OCI-LY7 (cell line): Measurements from ENCODE around the gene TMEM89.

ENCODE experiments used
- EZH2phosphoT487 ChIP-seq: fragments of 200-600 bp; sonication (generic); IDR thresholded peaks from 2 replicates; pipeline ENCODE4 v1.6.1; 2018; ENCODE audit warnings: low read depth, borderline replicate concordance, mild to moderate bottlenecking, mixed run types, antibody characterized with exemption, low read length, moderate library complexity, mixed read lengths
- TF ChIP-seq, protein P1 (sequence below): fragments of 200-600 bp; sonication (generic); conservative IDR thresholded peaks from 2 replicates; pipeline ENCODE4 v1.5.1; 2014; ENCODE audit warnings: mild to moderate bottlenecking, antibody characterized with exemption, low read length, moderate library complexity, mixed read lengths

DNA sequence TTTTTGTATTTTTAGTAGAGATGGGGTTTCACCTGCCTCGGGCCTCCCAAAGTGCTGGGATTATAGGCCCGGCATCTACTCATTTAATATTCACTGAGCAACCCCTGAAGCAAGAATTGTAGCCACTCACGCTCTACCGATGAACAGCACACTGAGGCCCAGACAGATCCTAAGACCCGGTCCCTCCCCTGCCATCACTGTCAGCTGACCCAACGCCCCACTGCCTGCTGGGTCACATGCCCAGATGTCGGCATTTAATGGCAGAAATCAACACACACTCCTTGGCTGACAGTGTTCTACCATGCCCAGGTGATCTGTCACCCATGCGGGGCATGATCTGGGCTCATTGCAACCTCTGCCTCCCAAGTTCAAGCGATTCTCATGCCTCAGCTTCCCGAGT is 3.2 kb upstream of the TMEM89 start:
- TF ChIP-seq, protein P1, sequence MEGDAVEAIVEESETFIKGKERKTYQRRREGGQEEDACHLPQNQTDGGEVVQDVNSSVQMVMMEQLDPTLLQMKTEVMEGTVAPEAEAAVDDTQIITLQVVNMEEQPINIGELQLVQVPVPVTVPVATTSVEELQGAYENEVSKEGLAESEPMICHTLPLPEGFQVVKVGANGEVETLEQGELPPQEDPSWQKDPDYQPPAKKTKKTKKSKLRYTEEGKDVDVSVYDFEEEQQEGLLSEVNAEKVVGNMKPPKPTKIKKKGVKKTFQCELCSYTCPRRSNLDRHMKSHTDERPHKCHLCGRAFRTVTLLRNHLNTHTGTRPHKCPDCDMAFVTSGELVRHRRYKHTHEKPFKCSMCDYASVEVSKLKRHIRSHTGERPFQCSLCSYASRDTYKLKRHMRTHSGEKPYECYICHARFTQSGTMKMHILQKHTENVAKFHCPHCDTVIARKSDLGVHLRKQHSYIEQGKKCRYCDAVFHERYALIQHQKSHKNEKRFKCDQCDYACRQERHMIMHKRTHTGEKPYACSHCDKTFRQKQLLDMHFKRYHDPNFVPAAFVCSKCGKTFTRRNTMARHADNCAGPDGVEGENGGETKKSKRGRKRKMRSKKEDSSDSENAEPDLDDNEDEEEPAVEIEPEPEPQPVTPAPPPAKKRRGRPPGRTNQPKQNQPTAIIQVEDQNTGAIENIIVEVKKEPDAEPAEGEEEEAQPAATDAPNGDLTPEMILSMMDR: no peak
- TF ChIP-seq EZH2phosphoT487: no peak
